Tibial nerve (tissue), 4 donors: ENCODE results near the gene SCAND1. TPM values are rescaled to one million over a fixed set of nuclear protein-coding genes. Genes with fewer than 3 reads are reported as not detected.

Source experiments
- DNase-seq, 2 donors: peaks; one replicate each; pipeline ENCODE4 v3.0.0-alpha.2; 2019; ENCODE audit warnings: low spot score in 2 of 2
- H3K27ac ChIP-seq, 4 donors: fragments of 200-600 bp; sonication (generic) in 3 of 4; one replicate each; pipeline ENCODE4 v1.5.1; 2017 to 2019; ENCODE audit warnings: mild to moderate bottlenecking in 1 of 4
- H3K27me3 ChIP-seq, 2 donors: fragments of 200-600 bp; sonication (generic) in 1 of 2; one replicate each; pipeline versions ENCODE4 v1.5.1 to v1.6.0; 2017 to 2019
- H3K36me3 ChIP-seq, 3 donors: fragments of 200-600 bp; sonication (generic); one replicate each; pipeline ENCODE4 v1.5.1; 2018 to 2019
- H3K4me1 ChIP-seq, 4 donors: fragments of 200-600 bp; sonication (generic) in 3 of 4; one replicate each; pipeline ENCODE4 v1.5.1; 2017 to 2019
- H3K4me3 ChIP-seq, 4 donors: fragments of 200-600 bp; sonication (generic) in 3 of 4; one replicate each; pipeline ENCODE4 v1.5.1; 2017 to 2019; ENCODE audit warnings: mild to moderate bottlenecking in 1 of 4, moderate library complexity in 1 of 4
- H3K9me3 ChIP-seq, 4 donors: fragments of 200-600 bp; sonication (generic) in 3 of 4; one replicate each; pipeline ENCODE4 v1.5.1; 2017 to 2019
- CTCF ChIP-seq, 5 experiments: fragments of 200-600 bp in 3 of 5; fragments of 450-650 bp in 2 of 5; sonication (generic) in 3 of 5; IDR thresholded peaks; one replicate each; pipeline ENCODE4 v1.5.1; 2016 to 2019; ENCODE audit warnings: antibody characterized with exemption in 5 of 5, mild to moderate bottlenecking in 3 of 5, moderate library complexity in 2 of 5
- EP300 ChIP-seq, 2 donors: sonication (generic); formaldehyde crosslinking; IDR thresholded peaks; one replicate each; pipeline ENCODE4 v1.6.1; 2017; ENCODE audit warnings: antibody characterized with exemption in 2 of 2, mild to moderate bottlenecking in 1 of 2
- POLR2A ChIP-seq, 2 donors: fragments of 450-650 bp; IDR thresholded peaks; one replicate each; pipeline ENCODE4 v1.6.1; 2017; ENCODE audit warnings: antibody characterized with exemption in 2 of 2, mild to moderate bottlenecking in 2 of 2, moderate library complexity in 2 of 2
- WGBS, 2 donors: methylation state at CpG; one replicate each; pipeline ENCODE4 v1.1.5; 2018; 5-methylcytosine and 5-hydroxymethylcytosine counted together
- total RNA-seq, 4 donors: library from RNA; depleted of rRNA; stranded (reverse); fragments of >200 nt; gene quantifications; one replicate each; pipeline ENCODE4 v1.1.0, GENCODE V29; 2016

The SCAND1 gene
- total RNA-seq, 4 donors from 2014 or later = 120 to 224 (median 151) TPM

- 62 to 91% methylated on average over 3 of the region's 3 CpGs for WGBS, 2 donors
- no peaks in the 10 kb centered on the region for H3K27me3 ChIP-seq
- H3K36me3 ChIP-seq = peaks cover 0 to 84% (median 4%) of the 10 kb centered on the region in 3 donors
- no peak for DNase-seq
- no peak overlapping the region for H3K4me3 ChIP-seq
- TF ChIP-seq CTCF (IDR thresholded peaks at IDR 0.05) (no peak), EP300 (IDR thresholded peaks at IDR 0.05) (no peak), POLR2A (IDR thresholded peaks at IDR 0.05) (no peak)
- H3K27ac ChIP-seq = no peak overlapping the region
- no peaks in the 10 kb centered on the region for H3K9me3 ChIP-seq
- no peaks in the 10 kb centered on the region for H3K4me1 ChIP-seq
These were observed 37.2 kb downstream of the SCAND1 start for GRCh38 chr20:35917077-35917476.

DNA sequence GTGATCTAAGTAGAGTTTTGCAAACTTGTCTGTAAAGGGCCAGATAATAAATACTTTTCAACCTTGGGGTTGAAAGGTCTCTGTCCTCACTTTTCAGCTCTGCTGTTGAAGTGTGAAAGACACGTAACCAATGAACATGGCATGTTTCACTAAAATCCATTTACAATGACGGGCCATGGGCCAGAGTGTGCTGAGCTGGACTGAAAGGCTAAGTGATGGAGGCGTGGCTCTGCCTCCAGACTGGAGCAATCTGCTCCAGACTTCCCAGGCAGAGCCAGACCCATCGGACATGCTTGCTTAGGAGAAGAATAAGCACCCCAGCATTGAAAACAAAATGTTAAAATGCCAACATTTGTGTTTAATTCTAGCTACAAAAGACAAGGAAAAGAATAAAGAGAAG lies 41.4 kb downstream of the SCAND1 start:
- Histone ChIP-seq H3K4me1 (no peaks in the 10 kb centered on the region), H3K9me3 (no peaks in the 10 kb centered on the region), H3K4me3 (no peak overlapping the region), H3K36me3 (peaks cover 0 to 68% (median 4%) of the 10 kb centered on the region in 3 donors), H3K27ac (no peak overlapping the region), H3K27me3 (no peaks in the 10 kb centered on the region)
- WGBS, 2 donors = 59 to 68% methylated on average over 4 of the region's 4 CpGs
- DNase-seq = no peak
- TF ChIP-seq POLR2A (IDR thresholded peaks at IDR 0.05) (no peak), EP300 (IDR thresholded peaks at IDR 0.05) (no peak)

GRCh38 chr20:35910254-35910653 lies 44.0 kb downstream of the SCAND1 start:
- no peak for TF ChIP-seq POLR2A (IDR thresholded peaks at IDR 0.05)
- TF ChIP-seq EP300 (IDR thresholded peaks at IDR 0.05) = no peak
- TF ChIP-seq CTCF (IDR thresholded peaks at IDR 0.05) = no peak
- Histone ChIP-seq H3K27me3 (no peaks in the 10 kb centered on the region), H3K36me3 (peaks cover 0 to 57% (median 0%) of the 10 kb centered on the region in 3 donors), H3K9me3 (no peaks in the 10 kb centered on the region), H3K4me1 (peaks cover 0 to 9% (median 0%) of the 10 kb centered on the region in 4 donors), H3K4me3 (no peak overlapping the region), H3K27ac (no peak overlapping the region)
- no peak for DNase-seq
- 91 to 97% methylated on average over 3 of the region's 3 CpGs for WGBS, 2 donors

DNA sequence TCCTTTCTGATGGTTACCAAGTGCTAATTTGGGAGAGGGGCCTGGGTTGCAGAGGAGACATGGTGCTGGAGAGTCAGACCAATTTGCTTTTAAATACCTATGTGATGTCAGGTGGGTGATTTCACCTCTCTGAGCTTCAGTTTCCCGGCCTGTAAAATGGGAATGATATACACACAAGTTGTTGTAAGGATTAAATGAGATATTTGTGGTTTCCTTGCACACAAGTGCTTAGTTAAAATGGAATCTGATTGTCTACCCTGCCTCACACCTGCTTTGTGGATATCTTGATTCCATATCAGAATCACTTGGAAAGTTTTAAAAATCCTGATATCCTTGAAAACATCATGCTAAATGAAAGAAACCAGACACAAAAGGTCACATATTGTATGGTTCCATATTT lies 44.5 kb downstream of the SCAND1 start:
- WGBS, 2 donors = 86 to 100% methylated on average over 1 of the region's 1 CpG
- DNase-seq = no peak
- H3K36me3 ChIP-seq = peaks cover 0 to 57% (median 0%) of the 10 kb centered on the region in 3 donors
- H3K27me3 ChIP-seq = no peaks in the 10 kb centered on the region
- no peak for TF ChIP-seq POLR2A (IDR thresholded peaks at IDR 0.05)
- no peak for TF ChIP-seq CTCF (IDR thresholded peaks at IDR 0.05)
- TF ChIP-seq EP300 (IDR thresholded peaks at IDR 0.05) = no peak
- no peak overlapping the region for H3K4me3 ChIP-seq
- H3K4me1 ChIP-seq = peaks cover 0 to 9% (median 0%) of the 10 kb centered on the region in 4 donors
- no peak overlapping the region for H3K27ac ChIP-seq
- no peaks in the 10 kb centered on the region for H3K9me3 ChIP-seq

- Histone ChIP-seq H3K27ac (no peak overlapping the region), H3K36me3 (peaks cover 0 to 57% (median 0%) of the 10 kb centered on the region in 3 donors), H3K9me3 (no peaks in the 10 kb centered on the region), H3K4me1 (peaks cover 0 to 9% (median 0%) of the 10 kb centered on the region in 4 donors), H3K4me3 (no peak overlapping the region), H3K27me3 (no peaks in the 10 kb centered on the region)
- DNase-seq = no peak
- 85 to 91% methylated on average over 1 of the region's 1 CpG for WGBS, 2 donors
- no peak for TF ChIP-seq POLR2A (IDR thresholded peaks at IDR 0.05)
- TF ChIP-seq EP300 (IDR thresholded peaks at IDR 0.05) = no peak
These were observed 45.1 kb downstream of the SCAND1 start for GRCh38 chr20:35909176-35909575.

- H3K9me3 ChIP-seq = no peaks in the 10 kb centered on the region
- TF ChIP-seq POLR2A (IDR thresholded peaks at IDR 0.05) (no peak), EP300 (IDR thresholded peaks at IDR 0.05) (no peak), CTCF (IDR thresholded peaks at IDR 0.05) (no peak)
- no peak overlapping the region for H3K4me3 ChIP-seq
- peaks cover 0 to 45% (median 0%) of the 10 kb centered on the region in 3 donors for H3K36me3 ChIP-seq
- H3K27me3 ChIP-seq = no peaks in the 10 kb centered on the region
- no peak for DNase-seq
- no peak overlapping the region for H3K27ac ChIP-seq
- H3K4me1 ChIP-seq = peaks cover 0 to 9% (median 0%) of the 10 kb centered on the region in 4 donors
These were observed 46.3 kb downstream of the SCAND1 start for GRCh38 chr20:35908007-35908406.
